HG03342 (cell line): ENCODE measurements around the gene CST9.
"Not testable (repeated sequence)": the region's sequence is repeated elsewhere in the genome, so short reads cannot be mapped to it uniquely, and the experiment has no call there.

Experiments used
- ATAC-seq: cut with Tn5 transposase; IDR thresholded peaks from one replicate; pipeline ENCODE4 v1.9.1; 2021; ENCODE audit warnings: mild to moderate bottlenecking, moderate library complexity; ENCODE audit not compliant: unreplicated experiment

CST9 gene

GRCh38 chr20:23637282-23638221 is 31.8 kb upstream of the CST9 start, which contains the start of gene CST3:
Gene CST3, minus strand, starts transcription at chr20:23637955. Its CDS starts 93 bp downstream, at chr20:23637862.
- ATAC-seq = peak; percentile 48

- ATAC-seq = no peak
These were observed 31.2 kb upstream of the CST9 start for GRCh38 chr20:23636908-23637281.

GRCh38 chr20:23636182-23636907 is 30.6 kb upstream of the CST9 start:
- ATAC-seq = no peak

GRCh38 chr20:23635768-23636090 is 30.0 kb upstream of the CST9 start:
- ATAC-seq = not testable (repeated sequence)

GRCh38 chr20:23634985-23635767 is 29.5 kb upstream of the CST9 start:
- ATAC-seq = no peak

- no peak for ATAC-seq
These were observed 28.5 kb upstream of the CST9 start for GRCh38 chr20:23634044-23634801.

- no peak for ATAC-seq
These were observed 27.2 kb upstream of the CST9 start for GRCh38 chr20:23632711-23633573.

GRCh38 chr20:23631981-23632710 is 26.4 kb upstream of the CST9 start:
- ATAC-seq = no peak

GRCh38 chr20:23631226-23631822 is 25.6 kb upstream of the CST9 start:
- ATAC-seq = no peak

GRCh38 chr20:23630392-23630849 is 24.7 kb upstream of the CST9 start:
- no peak for ATAC-seq

GRCh38 chr20:23629542-23630391 is 24.1 kb upstream of the CST9 start:
- ATAC-seq = no peak

GRCh38 chr20:23629017-23629541 is 23.4 kb upstream of the CST9 start:
- no peak for ATAC-seq

GRCh38 chr20:23628402-23629016 is 22.8 kb upstream of the CST9 start:
- ATAC-seq = no peak

- no peak for ATAC-seq
These were observed 21.8 kb upstream of the CST9 start for GRCh38 chr20:23627501-23627900.

- no peak for ATAC-seq
These were observed 20.4 kb upstream of the CST9 start for GRCh38 chr20:23626040-23626620.

GRCh38 chr20:23625236-23625964 is 19.7 kb upstream of the CST9 start:
- peak; percentile 50 for ATAC-seq
